Calu3 (cell line): ENCODE data around the gene GFRA1. TPM values are rescaled to one million over a fixed set of nuclear protein-coding genes. Genes with fewer than 3 reads are reported as not detected.

Source experiments
- BruUV-seq: library from RNA; stranded (reverse); fragments of 400-500 nt; replicated peaks from 2 replicates; lab custom pipeline; 2021; lab: Mats Ljungman, UMichigan
- CTCF ChIA-PET: fragments of 300-600 bp; sonication (Branson Sonifier 250); formaldehyde crosslinking; loops from one replicate; lab custom pipeline; 2022; ENCODE audit warnings: antibody characterized with exemption; lab: Charles Lee
- DNase-seq: peaks from one replicate; pipeline ENCODE4 v3.0.0; 2022
- H3K27ac Mint-ChIP-seq: one replicate; pipeline ENCODE4 v1.8.0; 2022; ENCODE audit warnings: mixed read lengths; ENCODE audit not compliant: unreplicated experiment
- H3K27me3 Mint-ChIP-seq: one replicate; pipeline ENCODE4 v1.8.0; 2022; ENCODE audit warnings: mixed read lengths; ENCODE audit not compliant: unreplicated experiment
- H3K36me3 Mint-ChIP-seq: one replicate; pipeline ENCODE4 v1.8.0; 2022; ENCODE audit warnings: mild to moderate bottlenecking, moderate library complexity, mixed read lengths; ENCODE audit not compliant: insufficient read depth, unreplicated experiment
- H3K4me1 Mint-ChIP-seq: one replicate; pipeline ENCODE4 v1.8.0; 2022; ENCODE audit warnings: mild to moderate bottlenecking, low read depth, mixed read lengths; ENCODE audit not compliant: unreplicated experiment
- H3K4me3 Mint-ChIP-seq: one replicate; pipeline ENCODE4 v1.8.0; 2022; ENCODE audit warnings: mild to moderate bottlenecking, low read depth, moderate library complexity, mixed read lengths; ENCODE audit not compliant: unreplicated experiment
- H3K9me3 Mint-ChIP-seq: one replicate; pipeline ENCODE4 v1.8.0; 2022; ENCODE audit warnings: low read depth, mixed read lengths; ENCODE audit not compliant: unreplicated experiment
- CTCF ChIP-seq: fragments of 200-600 bp; IDR thresholded peaks from one replicate; pipeline ENCODE4 v1.8.0; 2022; ENCODE audit warnings: antibody characterized with exemption; ENCODE audit not compliant: unreplicated experiment
- intact Hi-C: fragments of 100-400 bp; cut with micrococcal nuclease; formaldehyde crosslinking; loops from one replicate; pipeline ENCODE4 v1.10.0; 2022; ENCODE audit not compliant: unreplicated experiment
- total RNA-seq: library from RNA; stranded (reverse); gene quantifications from 2 replicates; pipeline ENCODE4 v1.2.3, GENCODE V29; 2022

Gene GFRA1
- total RNA-seq, 1 experiment from 2014 or later, result not detected

DNA sequence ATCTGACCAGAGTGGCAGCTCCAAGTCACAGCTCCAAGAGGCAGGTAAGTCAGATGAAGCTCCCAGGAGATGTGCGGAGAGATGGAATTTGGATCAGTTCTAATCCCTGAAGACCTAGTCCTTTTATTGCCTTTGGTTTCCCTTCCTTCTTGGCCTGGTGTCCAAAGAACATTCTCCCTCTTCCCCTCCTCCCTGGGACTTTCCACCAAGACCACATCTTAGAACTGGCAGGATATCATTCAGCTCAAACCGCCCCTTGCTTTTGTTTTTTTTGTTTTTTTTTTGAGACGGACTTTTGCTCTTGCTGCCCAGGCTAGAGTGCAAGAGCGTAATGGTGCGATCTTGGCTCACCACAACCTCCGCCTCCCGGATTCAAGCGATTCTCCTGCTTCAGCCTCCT, 190.8 kb downstream of the GFRA1 start:
- Mint-ChIP-seq H3K4me3 (no peak overlapping the region), H3K27ac (no peak overlapping the region), H3K36me3 (no peaks in the 10 kb centered on the region), H3K4me1 (no peaks in the 10 kb centered on the region), H3K27me3 (peaks cover 8% of the 10 kb centered on the region), H3K9me3 (no peaks in the 10 kb centered on the region)
- no peak for TF ChIP-seq CTCF
- intact Hi-C loops, result no loop called here
- DNase-seq, result no peak
- no TSS peak for BruUV-seq
- CTCF ChIA-PET, result no interaction called here

GRCh38 chr10:116080553-116080952, 192.5 kb downstream of the GFRA1 start:
- TF ChIP-seq CTCF, result no peak
- Mint-ChIP-seq H3K4me3 (no peak overlapping the region), H3K4me1 (no peaks in the 10 kb centered on the region), H3K27me3 (peaks cover 2% of the 10 kb centered on the region), H3K9me3 (no peaks in the 10 kb centered on the region), H3K27ac (no peak overlapping the region), H3K36me3 (no peaks in the 10 kb centered on the region)
- DNase-seq, result no peak
- BruUV-seq, result no TSS peak
- CTCF ChIA-PET, result no interaction called here
- intact Hi-C loops, result no loop called here

DNA sequence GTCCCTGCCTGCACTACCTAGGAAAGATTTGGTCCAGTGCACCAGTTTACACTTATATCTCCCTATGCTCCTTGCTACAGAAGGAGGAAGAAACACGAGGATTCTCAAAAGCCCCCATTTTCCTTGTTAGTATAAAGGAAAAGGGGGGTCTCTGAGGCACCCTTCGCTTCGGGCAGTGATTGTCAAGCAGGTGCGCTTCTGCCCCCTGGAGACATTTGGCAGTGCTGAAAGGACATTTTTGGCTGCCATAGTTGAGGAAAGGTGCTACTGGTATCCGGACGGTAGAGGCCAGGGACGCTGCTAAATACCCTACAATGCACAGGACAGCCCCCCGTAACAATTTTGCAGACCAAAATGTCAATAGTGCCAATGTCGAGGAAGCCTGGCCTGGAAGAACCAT, 193.7 kb downstream of the GFRA1 start:
- H3K4me3 Mint-ChIP-seq, result no peak overlapping the region
- CTCF ChIA-PET, result no interaction called here
- no peaks in the 10 kb centered on the region for H3K9me3 Mint-ChIP-seq
- no peaks in the 10 kb centered on the region for H3K36me3 Mint-ChIP-seq
- no peaks in the 10 kb centered on the region for H3K27me3 Mint-ChIP-seq
- DNase-seq, result no peak
- H3K4me1 Mint-ChIP-seq, result no peaks in the 10 kb centered on the region
- H3K27ac Mint-ChIP-seq, result no peak overlapping the region
- intact Hi-C loops, result no loop called here
- TF ChIP-seq CTCF, result no peak
- no TSS peak for BruUV-seq

DNA sequence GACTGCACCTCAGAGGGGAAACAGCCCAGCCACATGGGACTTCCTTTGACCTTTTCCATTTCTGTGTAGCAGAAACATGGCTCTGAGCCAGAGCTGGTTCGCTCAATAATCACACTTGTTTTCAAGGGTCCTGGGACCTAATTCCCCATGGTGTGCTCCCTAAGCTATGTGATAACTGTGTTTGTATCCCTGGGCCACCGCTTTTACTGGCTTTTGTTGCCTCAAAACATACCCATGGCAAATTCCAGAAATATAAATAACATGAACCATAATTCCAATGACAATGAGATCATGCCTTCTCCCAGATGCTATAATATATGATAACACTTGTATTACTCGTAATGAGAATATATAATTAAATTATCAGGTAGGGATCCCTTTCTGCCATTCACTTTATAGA, 196.4 kb downstream of the GFRA1 start:
- H3K4me3 Mint-ChIP-seq, result no peak overlapping the region
- no peak for DNase-seq

More for the DNA sequence above, 196.4 kb downstream of the GFRA1 start:
- intact Hi-C loops, result no loop called here
- CTCF ChIA-PET, result no interaction called here
- no TSS peak for BruUV-seq
- no peaks in the 10 kb centered on the region for H3K27me3 Mint-ChIP-seq
- H3K9me3 Mint-ChIP-seq, result no peaks in the 10 kb centered on the region
- no peaks in the 10 kb centered on the region for H3K4me1 Mint-ChIP-seq
- no peak overlapping the region for H3K27ac Mint-ChIP-seq
- TF ChIP-seq CTCF, result no peak
- H3K36me3 Mint-ChIP-seq, result no peaks in the 10 kb centered on the region
